Measurements from ENCODE around the gene PFKFB2.

The PFKFB2 gene

DNA sequence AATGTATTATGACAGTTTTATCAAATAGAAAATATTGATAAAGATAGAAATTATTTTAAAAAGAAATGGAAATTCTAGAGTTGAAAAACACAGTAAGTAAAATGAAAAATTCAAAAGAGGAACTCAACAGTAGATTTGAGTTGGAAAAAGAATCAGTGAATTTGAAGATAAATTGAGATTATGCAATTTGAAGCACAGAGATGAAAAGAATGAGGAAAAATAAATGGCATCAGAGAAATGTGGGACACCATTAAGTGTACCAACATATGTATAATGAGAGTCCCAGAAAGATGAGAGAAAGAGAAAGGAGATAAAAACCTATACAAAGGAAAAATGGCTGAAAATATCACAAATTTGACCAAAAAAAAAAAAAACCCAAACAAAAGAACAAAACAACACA is 76.0 kb downstream of the PFKFB2 start:
- TF ChIP-seq, protein P1, sequence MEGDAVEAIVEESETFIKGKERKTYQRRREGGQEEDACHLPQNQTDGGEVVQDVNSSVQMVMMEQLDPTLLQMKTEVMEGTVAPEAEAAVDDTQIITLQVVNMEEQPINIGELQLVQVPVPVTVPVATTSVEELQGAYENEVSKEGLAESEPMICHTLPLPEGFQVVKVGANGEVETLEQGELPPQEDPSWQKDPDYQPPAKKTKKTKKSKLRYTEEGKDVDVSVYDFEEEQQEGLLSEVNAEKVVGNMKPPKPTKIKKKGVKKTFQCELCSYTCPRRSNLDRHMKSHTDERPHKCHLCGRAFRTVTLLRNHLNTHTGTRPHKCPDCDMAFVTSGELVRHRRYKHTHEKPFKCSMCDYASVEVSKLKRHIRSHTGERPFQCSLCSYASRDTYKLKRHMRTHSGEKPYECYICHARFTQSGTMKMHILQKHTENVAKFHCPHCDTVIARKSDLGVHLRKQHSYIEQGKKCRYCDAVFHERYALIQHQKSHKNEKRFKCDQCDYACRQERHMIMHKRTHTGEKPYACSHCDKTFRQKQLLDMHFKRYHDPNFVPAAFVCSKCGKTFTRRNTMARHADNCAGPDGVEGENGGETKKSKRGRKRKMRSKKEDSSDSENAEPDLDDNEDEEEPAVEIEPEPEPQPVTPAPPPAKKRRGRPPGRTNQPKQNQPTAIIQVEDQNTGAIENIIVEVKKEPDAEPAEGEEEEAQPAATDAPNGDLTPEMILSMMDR (IDR thresholded peaks at IDR 0.05), result no peak

Measured in LNCAP (cell line).